Glutamatergic neuron (in vitro differentiated cells): ENCODE measurements around the gene SNX2. TPM values are rescaled to one million over a fixed set of nuclear protein-coding genes. Genes with fewer than 3 reads are reported as not detected.

ENCODE experiments used
- DNase-seq: peaks from one replicate; pipeline ENCODE4 v3.0.0; 2022
- H3K27ac Mint-ChIP-seq: one replicate; pipeline ENCODE4 v1.8.0; 2020; ENCODE audit warnings: mild to moderate bottlenecking, mixed read lengths, inconsistent platforms; ENCODE audit not compliant: unreplicated experiment
- H3K27me3 Mint-ChIP-seq: one replicate; pipeline ENCODE4 v1.8.0; 2020; ENCODE audit warnings: mild to moderate bottlenecking, moderate library complexity, mixed read lengths, inconsistent platforms; ENCODE audit not compliant: unreplicated experiment
- H3K36me3 Mint-ChIP-seq: one replicate; pipeline ENCODE4 v1.8.0; 2020; ENCODE audit warnings: mild to moderate bottlenecking, mixed read lengths, inconsistent platforms; ENCODE audit not compliant: unreplicated experiment
- H3K4me1 Mint-ChIP-seq: one replicate; pipeline ENCODE4 v1.8.0; 2020; ENCODE audit warnings: mild to moderate bottlenecking, low read depth, mixed read lengths, inconsistent platforms; ENCODE audit not compliant: unreplicated experiment
- H3K4me3 Mint-ChIP-seq: one replicate; pipeline ENCODE4 v1.8.0; 2020; ENCODE audit warnings: mild to moderate bottlenecking, mixed read lengths, inconsistent platforms; ENCODE audit not compliant: unreplicated experiment
- H3K9me3 Mint-ChIP-seq: one replicate; pipeline ENCODE4 v1.8.0; 2020; ENCODE audit warnings: mild to moderate bottlenecking, moderate library complexity, mixed read lengths, inconsistent platforms; ENCODE audit not compliant: unreplicated experiment
- total RNA-seq: library from RNA; stranded (reverse); fragmentation: NEBNext Ultra II Directional; extraction: Animal tissue kit (Norgen Biotek cat#: 25700); gene quantifications from one replicate; pipeline ENCODE4 v1.2.1, GENCODE V29; 2021; ENCODE audit not compliant: unreplicated experiment
- TF ChIP-seq, protein P1 (sequence below): fragments of 200-600 bp; sonication (generic); IDR thresholded peaks from one replicate; pipeline ENCODE4 v1.5.0; 2021; ENCODE audit not compliant: partially characterized antibody, unreplicated experiment

Gene SNX2
- total RNA-seq, 1 donor from 2014 or later: 47.0 TPM

DNA sequence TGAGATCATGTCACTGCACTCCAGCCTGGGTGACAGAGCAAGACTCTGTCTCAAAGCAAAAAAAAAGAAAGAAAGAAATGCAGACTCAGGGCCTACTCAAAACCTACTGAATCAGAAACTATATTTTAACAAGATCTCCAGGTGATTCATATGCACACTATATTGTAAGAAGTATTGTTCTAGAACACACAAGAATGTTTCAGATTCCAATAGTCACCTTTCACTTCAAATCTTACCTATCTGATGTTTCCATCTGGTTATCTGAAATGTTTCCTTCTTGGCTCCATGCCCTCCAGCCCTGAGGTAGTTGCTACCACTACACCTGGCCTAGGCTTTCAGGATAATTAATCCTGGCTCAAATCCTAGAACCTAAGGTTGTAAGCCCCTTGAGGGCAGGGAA, 36.8 kb upstream of the SNX2 start:
- Mint-ChIP-seq H3K36me3 (no peaks in the 10 kb centered on the region), H3K4me1 (no peaks in the 10 kb centered on the region), H3K4me3 (no peak overlapping the region), H3K9me3 (no peaks in the 10 kb centered on the region), H3K27ac (no peak overlapping the region), H3K27me3 (no peaks in the 10 kb centered on the region)
- DNase-seq: no peak
- TF ChIP-seq, protein P1, sequence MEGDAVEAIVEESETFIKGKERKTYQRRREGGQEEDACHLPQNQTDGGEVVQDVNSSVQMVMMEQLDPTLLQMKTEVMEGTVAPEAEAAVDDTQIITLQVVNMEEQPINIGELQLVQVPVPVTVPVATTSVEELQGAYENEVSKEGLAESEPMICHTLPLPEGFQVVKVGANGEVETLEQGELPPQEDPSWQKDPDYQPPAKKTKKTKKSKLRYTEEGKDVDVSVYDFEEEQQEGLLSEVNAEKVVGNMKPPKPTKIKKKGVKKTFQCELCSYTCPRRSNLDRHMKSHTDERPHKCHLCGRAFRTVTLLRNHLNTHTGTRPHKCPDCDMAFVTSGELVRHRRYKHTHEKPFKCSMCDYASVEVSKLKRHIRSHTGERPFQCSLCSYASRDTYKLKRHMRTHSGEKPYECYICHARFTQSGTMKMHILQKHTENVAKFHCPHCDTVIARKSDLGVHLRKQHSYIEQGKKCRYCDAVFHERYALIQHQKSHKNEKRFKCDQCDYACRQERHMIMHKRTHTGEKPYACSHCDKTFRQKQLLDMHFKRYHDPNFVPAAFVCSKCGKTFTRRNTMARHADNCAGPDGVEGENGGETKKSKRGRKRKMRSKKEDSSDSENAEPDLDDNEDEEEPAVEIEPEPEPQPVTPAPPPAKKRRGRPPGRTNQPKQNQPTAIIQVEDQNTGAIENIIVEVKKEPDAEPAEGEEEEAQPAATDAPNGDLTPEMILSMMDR: no peak

DNA sequence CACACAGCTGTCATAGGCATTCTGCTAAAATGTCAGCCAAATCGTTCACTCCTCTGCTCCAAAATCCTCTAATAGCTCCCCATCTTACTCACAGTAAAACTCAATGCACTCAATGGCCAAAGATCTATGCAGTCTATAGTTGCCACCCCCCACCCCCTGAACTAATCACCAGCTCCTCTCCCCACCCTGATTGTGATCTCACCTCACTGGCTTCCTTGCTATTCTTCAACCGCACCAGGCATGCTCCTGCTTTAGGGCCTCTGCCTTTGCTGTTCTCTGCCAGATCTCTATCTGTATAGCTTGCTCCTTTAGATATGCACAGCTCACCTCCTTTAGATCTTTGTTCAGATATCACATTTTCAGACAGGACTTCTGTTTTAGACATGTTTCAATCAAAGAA, 33.2 kb upstream of the SNX2 start:
- no peak overlapping the region for H3K27ac Mint-ChIP-seq
- TF ChIP-seq, protein P1: no peak

DNA sequence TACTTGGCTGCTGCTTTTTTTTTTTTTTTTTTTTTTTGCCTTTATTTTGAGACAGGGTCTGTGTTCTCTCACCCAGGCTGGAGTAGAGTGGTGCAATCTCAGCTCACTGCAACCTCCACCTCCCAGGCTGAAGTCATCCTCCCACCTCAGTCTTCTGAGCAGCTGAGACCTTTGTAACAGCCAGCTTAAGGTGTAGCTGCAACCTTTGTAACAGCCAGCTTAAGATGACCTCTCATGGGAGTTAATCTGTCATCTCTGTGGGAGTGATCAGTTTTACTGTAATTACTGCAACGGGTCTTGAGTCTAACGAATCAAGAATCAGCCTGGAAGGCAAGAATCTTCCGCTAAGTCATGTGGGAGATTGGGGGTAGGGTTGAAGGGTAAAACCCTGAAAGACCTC, 31.6 kb upstream of the SNX2 start:
- no peak overlapping the region for H3K4me3 Mint-ChIP-seq
- DNase-seq: no peak
- no peaks in the 10 kb centered on the region for H3K36me3 Mint-ChIP-seq
- no peaks in the 10 kb centered on the region for H3K9me3 Mint-ChIP-seq
- H3K4me1 Mint-ChIP-seq: no peaks in the 10 kb centered on the region
- TF ChIP-seq, protein P1: no peak
- H3K27ac Mint-ChIP-seq: no peak overlapping the region
- no peaks in the 10 kb centered on the region for H3K27me3 Mint-ChIP-seq

More for the DNA sequence above, 33.2 kb upstream of the SNX2 start:
- no peak for DNase-seq
- no peaks in the 10 kb centered on the region for H3K4me1 Mint-ChIP-seq
- H3K27me3 Mint-ChIP-seq: no peaks in the 10 kb centered on the region
- H3K4me3 Mint-ChIP-seq: no peak overlapping the region
- no peaks in the 10 kb centered on the region for H3K36me3 Mint-ChIP-seq
- H3K9me3 Mint-ChIP-seq: no peaks in the 10 kb centered on the region

DNA sequence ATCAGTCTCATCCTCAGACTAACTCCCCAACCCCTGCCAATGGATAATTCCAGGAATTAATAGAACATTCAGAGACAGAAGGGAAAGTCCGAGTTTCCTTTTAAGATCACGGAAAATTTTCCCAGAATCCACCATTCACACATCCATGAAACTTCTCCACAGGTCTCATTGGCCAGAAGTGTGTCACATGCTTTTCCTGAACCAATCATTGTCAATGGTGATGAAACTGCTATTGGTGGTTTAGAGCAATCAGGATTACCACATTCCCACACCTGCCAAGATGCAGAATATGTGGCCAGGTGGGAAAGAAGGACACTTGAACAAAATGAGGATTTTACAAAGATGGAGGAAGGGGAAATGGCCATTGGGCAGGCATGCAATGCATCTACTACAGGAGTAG, 29.3 kb upstream of the SNX2 start:
- no peaks in the 10 kb centered on the region for H3K36me3 Mint-ChIP-seq
- H3K27ac Mint-ChIP-seq: no peak overlapping the region
- DNase-seq: no peak
- no peaks in the 10 kb centered on the region for H3K9me3 Mint-ChIP-seq
- no peak overlapping the region for H3K4me3 Mint-ChIP-seq
- H3K27me3 Mint-ChIP-seq: no peaks in the 10 kb centered on the region
- H3K4me1 Mint-ChIP-seq: no peaks in the 10 kb centered on the region
- TF ChIP-seq, protein P1: no peak

DNA sequence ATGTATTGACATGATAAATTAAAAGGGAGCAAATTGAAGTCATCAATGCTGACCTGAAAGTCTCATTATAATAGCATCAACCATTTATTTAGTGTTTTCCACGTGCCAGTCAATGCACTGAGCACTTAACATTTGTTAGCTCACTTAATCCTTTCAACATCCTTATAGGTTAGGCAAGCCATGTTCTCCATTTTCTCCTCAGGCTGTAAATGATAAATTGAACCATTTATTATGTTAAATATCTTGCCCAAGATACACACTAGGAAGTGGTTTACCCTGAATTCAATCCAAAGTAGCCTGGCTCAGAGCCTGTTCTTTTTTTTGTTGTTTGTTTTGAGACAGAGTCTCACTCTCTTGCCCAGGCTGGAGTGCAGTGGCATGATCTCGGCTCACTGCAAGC, 25.0 kb upstream of the SNX2 start:
- Mint-ChIP-seq H3K27me3 (no peaks in the 10 kb centered on the region), H3K36me3 (no peaks in the 10 kb centered on the region), H3K9me3 (no peaks in the 10 kb centered on the region), H3K4me1 (peaks cover 5% of the 10 kb centered on the region), H3K27ac (no peak overlapping the region), H3K4me3 (no peak overlapping the region)
- no peak for DNase-seq
- TF ChIP-seq, protein P1: no peak
